Measurements from ENCODE around the gene ARHGEF5.
"Not testable (repeated sequence)": the region's sequence is repeated elsewhere in the genome, so short reads cannot be mapped to it uniquely, and the experiment has no call there.

GRCh38 chr7:144309702-144310101, 45.5 kb upstream of the ARHGEF5 start:
- TF ChIP-seq CREB5 (CRISPR knock-in tag; IDR thresholded peaks at IDR 0.05; ENCODE audit: low read depth); BACH2 (CRISPR knock-in tag; IDR thresholded peaks at IDR 0.05; ENCODE audit: borderline replicate concordance); ISL1 (CRISPR knock-in tag; IDR thresholded peaks at IDR 0.05); ZFP30 (CRISPR knock-in tag; IDR thresholded peaks at IDR 0.05); TSHZ2 (CRISPR knock-in tag; IDR thresholded peaks at IDR 0.05); SNAI2 (CRISPR knock-in tag; IDR thresholded peaks at IDR 0.05); ZNF8 (CRISPR knock-in tag; IDR thresholded peaks at IDR 0.05); ZNF565 (CRISPR knock-in tag; conservative IDR thresholded peaks at IDR 0.05; ENCODE audit: low read depth); ARNTL (CRISPR knock-in tag; IDR thresholded peaks at IDR 0.05; ENCODE audit: borderline replicate concordance, low read depth); PPARA (CRISPR knock-in tag; IDR thresholded peaks at IDR 0.05; ENCODE audit: borderline replicate concordance); ZFP3 (CRISPR knock-in tag; IDR thresholded peaks at IDR 0.05); RARB (CRISPR knock-in tag; IDR thresholded peaks at IDR 0.05); TCF4 (CRISPR knock-in tag; IDR thresholded peaks at IDR 0.05; ENCODE audit: borderline replicate concordance); PATZ1 (CRISPR knock-in tag; IDR thresholded peaks at IDR 0.05; ENCODE audit: borderline replicate concordance): not testable (repeated sequence)

Measured in SK-N-SH treated with all-trans-retinoic acid at 6 μM for 48 hours (cell line).